ENCODE results near the gene HCN2. TPM values are rescaled to one million over a fixed set of nuclear protein-coding genes. Genes with fewer than 3 reads are reported as not detected.

Gene HCN2
- total RNA-seq: 1.1 and 2.0 TPM in 2 replicates

- no peak for DNase-seq (ENCODE audit: extremely low read depth, low read depth, low spot score)
Observed at GRCh38 chr19:589693-590395, at the start of gene HCN2. Gene HCN2 (plus strand): TSS chr19:589881. CDS start chr19:589946, 65 bp downstream.

DNA sequence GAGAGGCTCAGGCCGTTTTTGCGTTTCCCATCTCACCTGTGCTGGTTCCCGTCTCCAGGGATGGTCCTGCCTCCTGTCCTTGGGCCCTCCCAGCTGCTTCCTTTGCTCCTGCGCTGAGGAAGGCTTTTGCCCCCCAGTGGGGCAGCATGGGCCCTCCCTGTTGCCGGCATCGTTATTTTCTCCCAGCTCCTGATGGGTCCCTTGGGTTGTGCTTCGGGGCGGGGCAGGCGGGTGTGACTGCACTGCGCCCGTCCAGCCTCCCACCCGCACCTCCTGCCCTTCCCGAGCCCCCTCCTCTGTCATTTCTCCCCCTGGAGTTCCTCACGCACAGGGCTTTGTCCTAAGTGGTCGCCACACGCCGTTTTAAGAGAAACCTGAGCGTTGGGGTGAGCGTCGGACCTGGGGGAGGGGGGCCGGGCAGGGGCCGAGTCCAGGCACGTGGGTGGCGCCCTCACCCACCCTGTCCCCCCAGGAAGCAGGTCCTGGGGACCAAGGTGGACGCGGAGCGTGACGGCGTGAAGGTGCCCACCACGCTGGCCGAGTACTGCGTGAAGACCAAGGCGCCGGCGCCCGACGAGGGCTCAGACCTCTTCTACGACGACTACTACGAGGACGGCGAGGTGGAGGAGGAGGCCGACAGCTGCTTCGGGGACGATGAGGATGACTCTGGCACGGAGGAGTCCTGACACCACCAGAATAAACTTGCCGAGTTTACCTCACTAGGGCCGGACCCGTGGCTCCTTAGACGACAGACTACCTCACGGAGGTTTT is 48.6 kb upstream of the HCN2 start:
- DNase-seq (ENCODE audit: extremely low read depth, low read depth, low spot score): no peak

DNA sequence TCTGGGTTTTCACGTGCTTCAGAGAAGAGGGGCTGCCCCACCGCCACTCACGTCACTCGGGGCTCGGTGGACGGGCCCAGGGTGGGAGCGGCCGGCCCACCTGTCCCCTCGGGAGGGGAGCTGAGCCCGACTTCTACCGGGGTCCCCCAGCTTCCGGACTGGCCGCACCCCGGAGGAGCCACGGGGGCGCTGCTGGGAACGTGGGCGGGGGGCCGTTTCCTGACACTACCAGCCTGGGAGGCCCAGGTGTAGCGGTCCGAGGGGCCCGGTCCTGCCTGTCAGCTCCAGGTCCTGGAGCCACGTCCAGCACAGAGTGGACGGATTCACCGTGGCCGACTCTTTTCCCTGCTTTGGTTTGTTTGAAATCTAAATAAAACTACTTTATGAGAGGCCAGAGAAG is 48.0 kb upstream of the HCN2 start:
- no peak for DNase-seq (ENCODE audit: extremely low read depth, low read depth, low spot score)

GRCh38 chr19:542173-542866 is 47.4 kb upstream of the HCN2 start:
- DNase-seq (ENCODE audit: extremely low read depth, low read depth, low spot score): no peak

DNA sequence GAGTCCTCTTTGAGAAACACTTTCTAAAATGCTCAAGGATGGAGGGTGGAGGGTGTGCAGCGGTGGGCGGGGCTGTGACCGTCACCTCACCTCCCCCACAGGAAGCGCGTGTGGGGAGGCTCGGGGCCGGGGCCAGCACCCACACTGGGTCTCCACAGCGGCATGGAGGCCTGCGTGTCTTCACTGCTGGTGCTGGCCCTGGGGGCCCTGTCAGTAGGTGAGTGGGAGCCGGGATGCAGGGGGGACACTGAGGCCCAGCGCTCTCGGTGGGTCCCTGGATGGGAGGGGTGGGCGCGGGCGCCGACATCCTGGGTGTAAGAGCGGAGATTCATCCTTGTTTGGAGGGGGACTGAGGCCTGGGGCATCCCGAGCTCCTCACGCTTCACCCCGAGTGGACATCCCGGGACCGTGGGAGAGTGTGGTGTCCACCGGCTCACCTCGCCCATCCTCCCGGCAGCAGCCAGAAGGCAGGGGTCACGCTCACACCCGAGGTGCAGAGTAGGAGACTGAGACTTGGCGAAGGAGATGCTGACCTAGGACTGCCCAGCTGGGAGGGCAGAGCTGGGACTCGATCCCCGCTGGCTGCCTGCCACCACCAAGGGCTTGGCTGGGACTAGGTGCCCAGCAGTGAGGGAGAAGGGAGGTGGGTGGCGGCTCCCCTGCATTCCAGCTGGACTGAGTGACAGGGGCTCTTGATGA is 45.6 kb upstream of the HCN2 start, which contains the start of gene GZMM:
Gene GZMM (plus strand): TSS at position 144 of the 699 bp plus-strand sequence. CDS start 19 bp downstream, at position 163.
- DNase-seq (ENCODE audit: extremely low read depth, low read depth, low spot score): no peak

DNA sequence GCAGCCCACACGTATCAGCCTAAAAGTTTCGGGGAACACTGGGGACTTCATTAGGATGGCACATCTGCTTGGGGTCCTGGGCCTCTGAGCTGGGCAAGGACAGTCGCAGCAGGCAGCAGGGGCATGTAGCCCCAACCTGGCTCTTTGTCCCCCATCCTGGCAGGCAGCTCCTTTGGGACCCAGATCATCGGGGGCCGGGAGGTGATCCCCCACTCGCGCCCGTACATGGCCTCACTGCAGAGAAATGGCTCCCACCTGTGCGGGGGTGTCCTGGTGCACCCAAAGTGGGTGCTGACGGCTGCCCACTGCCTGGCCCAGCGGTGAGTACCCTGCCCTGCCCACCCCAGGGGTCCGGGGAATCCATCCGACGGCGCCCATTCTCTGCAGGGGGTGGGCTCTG is 42.6 kb upstream of the HCN2 start:
- no peak for DNase-seq (ENCODE audit: extremely low read depth, low read depth, low spot score)

DNA sequence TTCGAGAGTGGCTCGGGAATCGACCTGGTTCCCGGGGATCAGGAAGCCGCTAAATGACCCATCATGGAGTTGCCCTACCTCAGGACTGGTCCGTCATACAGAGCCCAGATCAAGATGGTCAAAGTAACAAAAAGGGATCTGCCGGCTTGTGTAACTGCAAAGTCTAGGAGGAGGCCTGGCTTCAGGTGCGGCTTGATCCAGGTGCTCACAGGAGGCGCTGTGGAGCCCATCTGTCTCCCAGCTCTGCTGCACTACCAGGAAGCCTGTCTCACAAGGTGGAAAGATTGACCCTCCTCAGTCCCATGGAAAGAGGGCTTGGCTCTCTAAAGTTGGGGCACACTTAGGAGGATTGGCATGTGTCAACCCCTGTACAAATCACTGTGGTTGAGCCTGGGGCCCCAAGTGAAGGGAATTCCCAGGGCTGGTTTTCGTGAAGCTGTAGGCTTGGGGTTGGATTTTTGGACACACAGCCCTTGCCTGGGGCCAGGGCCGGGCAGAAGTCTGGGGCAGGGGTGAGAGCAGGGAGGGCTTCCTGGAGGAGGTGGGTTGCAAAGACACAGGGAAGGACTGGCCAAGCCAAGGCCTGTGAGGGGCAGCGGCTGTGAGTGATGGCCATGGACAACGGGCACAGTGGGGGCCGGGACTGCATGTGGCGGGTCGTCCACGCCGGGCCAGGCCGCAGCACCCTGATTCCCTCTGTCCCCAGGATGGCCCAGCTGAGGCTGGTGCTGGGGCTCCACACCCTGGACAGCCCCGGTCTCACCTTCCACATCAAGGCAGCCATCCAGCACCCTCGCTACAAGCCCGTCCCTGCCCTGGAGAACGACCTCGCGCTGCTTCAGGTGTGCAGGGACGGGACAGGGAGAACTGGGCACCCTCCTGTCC is 41.6 kb upstream of the HCN2 start:
- DNase-seq (ENCODE audit: extremely low read depth, low read depth, low spot score): no peak

GRCh38 chr19:548886-549830 is 40.5 kb upstream of the HCN2 start:
- DNase-seq (ENCODE audit: extremely low read depth, low read depth, low spot score): no peak

- DNase-seq (ENCODE audit: extremely low read depth, low read depth, low spot score): no peak
Observed at GRCh38 chr19:554817-555216, 34.9 kb upstream of the HCN2 start.

DNA sequence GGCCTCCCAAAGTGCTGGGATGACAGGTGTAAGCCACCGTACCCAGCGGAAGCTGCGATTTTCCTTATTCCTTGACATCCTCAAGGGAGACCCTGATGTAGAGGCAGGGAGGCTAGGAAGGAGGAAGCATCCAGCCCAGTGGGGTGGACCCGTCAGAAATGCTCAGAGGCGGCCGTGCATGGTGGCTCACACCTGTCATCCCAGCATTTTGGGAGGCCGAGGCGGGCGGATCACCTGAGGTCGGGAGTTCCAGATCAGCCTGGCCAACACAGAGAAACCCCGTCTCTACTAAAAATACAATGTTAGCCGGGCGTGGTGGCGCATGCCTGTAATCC is 34.2 kb upstream of the HCN2 start:
- no peak for DNase-seq (ENCODE audit: extremely low read depth, low read depth, low spot score)

GRCh38 chr19:556611-557382 is 32.9 kb upstream of the HCN2 start:
- no peak for DNase-seq (ENCODE audit: extremely low read depth, low read depth, low spot score)

DNA sequence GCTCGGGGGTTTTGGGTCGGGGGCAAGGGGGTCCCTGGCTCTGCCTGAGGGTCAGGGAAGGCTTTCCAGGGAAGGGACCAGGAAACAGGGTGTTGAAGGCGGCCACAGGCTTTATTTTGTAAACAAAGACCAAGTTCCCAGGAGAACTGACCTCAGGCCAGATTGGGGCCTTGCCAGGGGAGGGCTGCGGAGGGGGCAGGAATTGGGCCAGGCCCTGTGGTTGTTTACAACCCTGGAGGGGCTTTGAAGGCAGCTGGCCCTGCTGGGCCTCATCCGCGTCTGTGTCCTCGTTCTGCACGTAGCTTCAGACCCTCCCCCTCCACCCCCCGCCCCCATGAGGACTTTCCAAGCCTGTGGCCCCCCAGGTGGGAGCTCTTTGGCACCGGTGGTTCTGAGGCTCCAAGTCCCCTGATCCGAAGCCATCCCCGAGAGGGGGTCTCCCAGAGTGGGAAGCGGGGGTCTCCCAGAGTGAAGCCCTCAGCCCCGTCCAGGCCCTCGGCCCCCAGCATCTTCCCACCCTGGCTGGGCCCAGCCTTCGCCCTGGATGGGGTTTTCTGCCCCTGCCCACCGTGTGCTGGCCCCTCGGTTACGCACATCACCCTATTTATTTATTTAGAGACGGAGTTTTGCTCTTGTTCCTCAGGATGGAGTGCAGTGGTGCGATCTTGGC is 30.8 kb upstream of the HCN2 start:
- no peak for DNase-seq (ENCODE audit: extremely low read depth, low read depth, low spot score)

DNA sequence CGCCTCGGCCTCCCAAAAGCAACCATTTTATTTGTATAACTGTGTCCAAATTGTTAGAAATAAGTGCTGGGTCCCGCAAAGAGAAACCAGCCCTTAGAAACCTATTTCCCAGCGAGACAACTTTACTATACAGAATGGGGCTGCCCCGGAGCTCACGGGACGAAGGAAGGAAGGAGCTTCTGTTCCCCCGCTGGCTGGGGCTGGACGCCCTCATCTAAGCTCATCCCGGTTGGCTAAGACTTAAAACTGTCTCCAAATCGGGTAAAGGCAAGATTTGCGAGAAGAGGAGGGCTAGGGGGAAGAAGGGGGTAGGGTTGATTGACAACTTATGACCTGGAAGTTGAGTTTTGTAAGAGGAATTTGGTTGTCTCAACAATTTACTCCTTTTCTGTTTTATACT is 29.6 kb upstream of the HCN2 start:
- DNase-seq (ENCODE audit: extremely low read depth, low read depth, low spot score): no peak

GRCh38 chr19:566403-566802 is 23.3 kb upstream of the HCN2 start:
- no peak for DNase-seq (ENCODE audit: extremely low read depth, low read depth, low spot score)

- DNase-seq (ENCODE audit: extremely low read depth, low read depth, low spot score): no peak
Observed at GRCh38 chr19:566844-567243, 22.8 kb upstream of the HCN2 start.

DNA sequence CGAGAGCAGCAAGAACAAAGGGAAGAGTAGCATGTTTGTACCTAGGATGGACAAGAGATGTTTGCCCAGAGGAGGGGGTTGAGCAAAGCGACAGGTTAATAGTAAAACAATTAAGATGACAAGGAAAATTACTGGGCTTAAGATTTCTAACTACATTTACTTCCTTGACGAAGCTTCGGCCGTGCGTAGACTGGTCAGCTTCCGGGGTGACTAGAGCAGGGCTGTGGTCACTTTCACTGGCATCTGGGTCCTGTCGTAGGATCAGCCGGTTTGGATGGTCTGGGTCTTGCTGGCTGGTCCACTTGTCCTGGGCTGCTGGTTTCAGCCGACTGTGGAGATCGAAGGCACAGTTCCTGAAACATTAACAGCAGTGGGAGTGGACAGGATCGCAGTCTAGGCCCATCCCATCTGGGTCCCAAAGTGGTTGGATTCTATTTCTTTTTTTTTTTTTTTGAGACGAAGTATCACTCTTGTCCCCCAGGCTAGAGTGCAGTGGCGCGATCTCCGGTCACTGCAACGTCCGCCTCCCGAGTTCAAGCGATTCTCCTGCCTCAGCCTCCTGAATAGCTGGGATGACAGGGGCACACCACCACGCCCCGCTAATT is 22.3 kb upstream of the HCN2 start:
- no peak for DNase-seq (ENCODE audit: extremely low read depth, low read depth, low spot score)

- no peak for DNase-seq (ENCODE audit: extremely low read depth, low read depth, low spot score)
Observed at GRCh38 chr19:570251-570686, 19.4 kb upstream of the HCN2 start.

All from glomerular endothelial cell (primary cell).